ENCODE measurements around the gene ZBTB46.

ZBTB46 gene

DNA sequence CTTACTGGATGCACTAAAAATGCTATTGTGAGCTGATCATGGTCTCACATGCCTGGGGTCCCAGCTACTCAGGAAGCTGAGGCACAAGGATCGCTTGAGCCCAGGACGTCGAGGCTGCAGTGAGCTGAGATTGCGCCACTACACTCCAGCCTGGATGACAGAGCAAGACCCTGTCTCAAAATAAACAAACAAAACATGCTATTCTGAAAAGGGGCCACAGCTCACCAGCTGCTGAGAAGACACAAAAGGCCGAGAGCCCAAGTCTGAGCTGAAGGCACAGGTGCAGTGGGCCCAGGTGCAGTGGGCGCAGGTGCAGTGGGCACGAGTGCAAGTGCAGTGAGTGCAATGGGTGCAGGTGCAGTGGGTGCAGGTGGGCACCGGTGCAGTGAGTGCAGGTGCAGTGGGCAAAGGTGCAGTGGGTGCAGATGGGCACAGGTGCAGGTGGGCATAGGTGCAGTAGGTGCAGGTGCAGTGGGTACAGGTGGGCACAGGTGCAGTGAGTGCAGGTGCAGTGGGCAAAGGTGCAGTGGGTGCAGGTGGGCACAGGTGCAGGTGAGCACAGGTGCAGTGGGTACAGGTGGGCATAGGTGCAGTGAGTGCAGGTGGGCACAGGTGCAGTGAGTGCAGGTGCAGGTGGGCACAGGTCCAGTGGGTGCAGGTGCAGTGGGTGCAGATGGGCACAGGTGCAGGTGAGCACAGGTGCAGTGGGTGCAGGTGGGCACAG, 16.0 kb downstream of the ZBTB46 start:
- DNase-seq, result no peak
- TF ChIP-seq, protein P1, sequence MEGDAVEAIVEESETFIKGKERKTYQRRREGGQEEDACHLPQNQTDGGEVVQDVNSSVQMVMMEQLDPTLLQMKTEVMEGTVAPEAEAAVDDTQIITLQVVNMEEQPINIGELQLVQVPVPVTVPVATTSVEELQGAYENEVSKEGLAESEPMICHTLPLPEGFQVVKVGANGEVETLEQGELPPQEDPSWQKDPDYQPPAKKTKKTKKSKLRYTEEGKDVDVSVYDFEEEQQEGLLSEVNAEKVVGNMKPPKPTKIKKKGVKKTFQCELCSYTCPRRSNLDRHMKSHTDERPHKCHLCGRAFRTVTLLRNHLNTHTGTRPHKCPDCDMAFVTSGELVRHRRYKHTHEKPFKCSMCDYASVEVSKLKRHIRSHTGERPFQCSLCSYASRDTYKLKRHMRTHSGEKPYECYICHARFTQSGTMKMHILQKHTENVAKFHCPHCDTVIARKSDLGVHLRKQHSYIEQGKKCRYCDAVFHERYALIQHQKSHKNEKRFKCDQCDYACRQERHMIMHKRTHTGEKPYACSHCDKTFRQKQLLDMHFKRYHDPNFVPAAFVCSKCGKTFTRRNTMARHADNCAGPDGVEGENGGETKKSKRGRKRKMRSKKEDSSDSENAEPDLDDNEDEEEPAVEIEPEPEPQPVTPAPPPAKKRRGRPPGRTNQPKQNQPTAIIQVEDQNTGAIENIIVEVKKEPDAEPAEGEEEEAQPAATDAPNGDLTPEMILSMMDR (IDR thresholded peaks at IDR 0.05; ENCODE audit: low read depth, low read length), result no peak
- no peaks in the 10 kb centered on the region for H3K9me3 ChIP-seq (ENCODE audit: severe bottlenecking)
- no peaks in the 10 kb centered on the region for H3K36me3 ChIP-seq
- no peak overlapping the region for H3K27ac ChIP-seq
- H3K4me3 ChIP-seq (ENCODE audit: low read depth, low read length), result no peak overlapping the region
- no peaks in the 10 kb centered on the region for H3K27me3 ChIP-seq (ENCODE audit: insufficient read depth, low read depth, severe bottlenecking)

DNA sequence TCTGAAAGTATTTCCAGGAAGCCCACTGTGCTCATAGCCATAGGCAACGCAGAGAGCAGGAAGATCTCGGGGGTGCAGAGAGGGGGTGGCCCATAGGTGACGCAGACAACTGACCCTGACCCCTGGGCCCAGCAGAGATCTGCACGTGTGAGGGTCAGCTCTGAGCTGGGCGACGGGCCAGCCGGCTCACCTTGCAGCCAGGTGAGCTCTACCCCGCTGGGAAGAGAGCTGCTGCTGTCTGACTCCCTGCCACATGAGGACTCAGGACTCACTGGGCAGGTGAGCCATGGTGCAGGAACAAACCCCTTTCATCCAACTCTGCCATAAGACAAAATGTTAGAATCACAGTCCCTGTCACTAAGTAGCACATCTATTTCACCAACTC, 19.6 kb downstream of the ZBTB46 start:
- no peaks in the 10 kb centered on the region for H3K9me3 ChIP-seq (ENCODE audit: severe bottlenecking)
- no peak for DNase-seq
- H3K36me3 ChIP-seq, result no peaks in the 10 kb centered on the region
- TF ChIP-seq, protein P1 (IDR thresholded peaks at IDR 0.05; ENCODE audit: low read depth, low read length), result no peak
- H3K27me3 ChIP-seq (ENCODE audit: insufficient read depth, low read depth, severe bottlenecking), result no peaks in the 10 kb centered on the region
- no peak overlapping the region for H3K4me3 ChIP-seq (ENCODE audit: low read depth, low read length)
- H3K27ac ChIP-seq, result no peak overlapping the region

DNA sequence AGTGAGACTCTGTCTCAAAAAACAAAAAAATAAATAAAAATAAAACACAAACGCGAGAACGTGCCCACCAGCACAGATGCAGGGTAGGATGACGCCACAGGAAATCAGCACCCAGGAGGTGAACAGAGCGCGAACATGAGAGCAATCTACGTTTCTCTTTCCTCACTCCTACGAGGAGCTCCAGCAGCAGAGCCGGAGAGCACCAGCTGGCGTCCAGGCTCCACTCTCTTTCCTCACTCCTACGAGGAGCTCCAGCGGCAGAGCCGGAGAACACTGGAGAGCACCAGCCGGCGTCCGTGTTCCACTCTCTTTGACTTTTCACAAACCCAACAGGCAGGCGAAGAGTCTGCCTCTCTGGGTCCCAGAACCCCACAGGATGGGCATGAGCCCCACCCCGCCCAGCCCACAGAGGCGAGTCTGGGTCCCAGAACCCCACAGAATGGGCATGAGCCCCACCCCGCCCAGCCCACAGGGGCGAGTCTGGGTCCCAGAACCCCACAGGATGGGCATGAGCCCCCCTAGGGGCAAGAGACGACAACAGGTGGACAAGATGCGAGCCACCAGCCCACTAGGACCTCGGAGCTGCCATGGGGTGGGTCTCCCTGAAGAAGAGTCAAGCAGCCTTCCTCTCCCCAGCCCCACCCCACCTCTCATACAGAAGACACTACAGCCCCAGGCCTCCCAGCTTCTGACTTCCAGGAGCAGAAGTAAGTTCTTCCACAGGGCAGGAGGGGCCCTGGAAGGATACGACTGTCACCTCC, 20.2 kb downstream of the ZBTB46 start:
- Histone ChIP-seq H3K27ac (no peak overlapping the region), H3K27me3 (ENCODE audit: insufficient read depth, low read depth, severe bottlenecking) (no peaks in the 10 kb centered on the region), H3K36me3 (no peaks in the 10 kb centered on the region), H3K4me3 (ENCODE audit: low read depth, low read length) (no peak overlapping the region), H3K9me3 (ENCODE audit: severe bottlenecking) (no peaks in the 10 kb centered on the region)
- TF ChIP-seq, protein P1 (IDR thresholded peaks at IDR 0.05; ENCODE audit: low read depth, low read length), result no peak
- DNase-seq, result no peak

DNA sequence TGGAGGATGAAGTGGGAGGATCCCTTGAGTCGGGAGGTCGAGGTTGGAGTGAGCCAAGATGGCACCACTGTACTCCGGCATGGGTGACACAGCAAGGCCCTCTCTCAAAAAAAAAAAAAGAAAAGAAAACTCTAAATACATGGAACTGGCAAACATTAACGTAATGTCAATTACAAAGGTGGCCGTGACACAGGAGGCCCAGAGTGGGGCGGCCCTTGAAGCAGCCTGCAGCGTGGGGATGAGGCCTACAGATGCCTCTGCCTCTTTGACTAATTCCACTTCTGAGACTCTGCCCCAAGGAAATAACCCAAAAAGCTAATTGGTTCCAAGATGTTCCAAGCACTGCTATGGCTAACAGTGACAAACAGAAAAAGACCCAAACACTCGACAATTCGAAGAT, 21.2 kb downstream of the ZBTB46 start:
- H3K27ac ChIP-seq, result no peak overlapping the region

DNA sequence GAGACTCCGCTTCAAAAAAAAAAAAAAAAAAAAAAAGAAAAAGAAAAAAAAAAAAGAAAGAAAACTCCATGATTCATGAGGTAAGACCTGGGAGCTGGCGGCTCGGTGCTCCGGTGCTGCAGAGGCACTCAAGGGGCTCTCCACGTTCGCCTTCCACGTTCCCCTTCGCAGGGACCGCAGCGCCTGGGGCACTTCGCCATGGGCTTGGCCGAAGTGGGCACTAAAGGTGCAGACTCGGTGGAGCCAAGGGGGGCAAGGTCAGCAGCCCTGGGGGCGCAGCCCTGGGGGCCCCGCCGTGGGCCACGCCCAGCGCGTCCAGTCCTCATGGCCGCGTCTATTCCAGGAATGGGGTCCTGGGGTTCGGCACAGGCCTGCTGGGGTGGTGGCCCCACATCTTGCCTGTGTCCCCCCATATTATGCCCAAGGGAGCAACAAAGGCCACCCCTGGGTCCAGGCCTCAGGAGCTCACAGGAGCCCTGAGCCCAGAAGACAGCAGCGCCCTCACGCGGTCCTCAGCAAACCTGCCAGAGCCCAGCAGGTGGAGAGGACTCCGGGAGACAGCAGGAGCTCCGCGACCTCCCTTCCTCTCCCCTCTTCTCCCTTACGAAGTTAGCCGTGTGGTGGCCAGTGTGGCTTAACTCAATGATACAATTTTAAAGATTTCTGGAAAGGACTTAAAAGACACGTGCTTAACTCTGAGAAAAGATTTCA, 21.9 kb downstream of the ZBTB46 start:
- Histone ChIP-seq H3K27me3 (ENCODE audit: insufficient read depth, low read depth, severe bottlenecking) (no peaks in the 10 kb centered on the region), H3K36me3 (no peaks in the 10 kb centered on the region), H3K9me3 (ENCODE audit: severe bottlenecking) (no peaks in the 10 kb centered on the region), H3K4me3 (ENCODE audit: low read depth, low read length) (no peak overlapping the region), H3K27ac (no peak overlapping the region)
- DNase-seq, result no peak
- TF ChIP-seq, protein P1 (IDR thresholded peaks at IDR 0.05; ENCODE audit: low read depth, low read length), result no peak

More for the DNA sequence above, 21.2 kb downstream of the ZBTB46 start:
- H3K4me3 ChIP-seq (ENCODE audit: low read depth, low read length), result no peak overlapping the region
- H3K27me3 ChIP-seq (ENCODE audit: insufficient read depth, low read depth, severe bottlenecking), result no peaks in the 10 kb centered on the region
- TF ChIP-seq, protein P1 (IDR thresholded peaks at IDR 0.05; ENCODE audit: low read depth, low read length), result no peak
- no peak for DNase-seq
- H3K9me3 ChIP-seq (ENCODE audit: severe bottlenecking), result no peaks in the 10 kb centered on the region
- no peaks in the 10 kb centered on the region for H3K36me3 ChIP-seq

All from WERI-Rb-1 (cell line).